K562 (cell line): ENCODE measurements around the gene TPX2. TPM values are rescaled to one million over a fixed set of nuclear protein-coding genes. Genes with fewer than 3 reads are reported as not detected.

Experiments
- ASH1L ChIP-seq: fragments of 450-650 bp; IDR thresholded peaks from 2 replicates; pipeline ENCODE4 v1.6.1; 2018; ENCODE audit warnings: borderline replicate concordance, mild to moderate bottlenecking, low read depth; ENCODE audit not compliant: partially characterized antibody
- CBFA2T2 ChIP-seq: fragments of 450-650 bp; conservative IDR thresholded peaks from 2 replicates; pipeline ENCODE4 v1.6.1; 2017; ENCODE audit warnings: mild to moderate bottlenecking
- ELF4 ChIP-seq: fragments of 450-650 bp; formaldehyde crosslinking; IDR thresholded peaks from 2 replicates; pipeline ENCODE4 v1.4.0; 2022; ENCODE audit warnings: missing genetic modification characterization
- FUS ChIP-seq: fragments of 200-400 bp; formaldehyde crosslinking; optimal IDR thresholded peaks from 2 replicates; pipeline ENCODE3; 2017; ENCODE audit warnings: low read depth, low read length
- GABPB1 ChIP-seq: sonication (generic); formaldehyde crosslinking; IDR thresholded peaks from 2 replicates; pipeline ENCODE4 v1.8.0; 2022; ENCODE audit warnings: mild to moderate bottlenecking, missing genetic modification reagents
- HIVEP1 ChIP-seq: fragments of 250-450 bp; sonication (Bioruptor Pico); IDR thresholded peaks from 2 replicates; pipeline ENCODE4 v1.4.0; 2020; ENCODE audit warnings: mild to moderate bottlenecking
- MAFF ChIP-seq: IDR thresholded peaks from 2 replicates; pipeline ENCODE4 v1.6.1; 2012; ENCODE audit warnings: low read length, improper control_type of control experiment
- NEUROD1 ChIP-seq: fragments of 150-350 bp; IDR thresholded peaks from 2 replicates; pipeline ENCODE4 v1.6.1; 2014; ENCODE audit warnings: borderline replicate concordance, low read length, low read depth; ENCODE audit not compliant: partially characterized antibody
- NR3C1 ChIP-seq: sonication (generic); formaldehyde crosslinking; IDR thresholded peaks from 2 replicates; pipeline ENCODE4 v1.8.1; 2022; ENCODE audit warnings: missing genetic modification reagents
- PHF20 ChIP-seq: fragments of 450-650 bp; IDR thresholded peaks from 2 replicates; pipeline ENCODE4 v1.6.1; 2018; ENCODE audit not compliant: partially characterized antibody
- POLR2B ChIP-seq: fragments of 450-650 bp; IDR thresholded peaks from 2 replicates; pipeline ENCODE4 v1.6.1; 2018; ENCODE audit warnings: low read depth; ENCODE audit not compliant: partially characterized antibody
- PTRF ChIP-seq: fragments of 450-650 bp; IDR thresholded peaks from 2 replicates; pipeline ENCODE4 v1.6.1; 2016; ENCODE audit warnings: mild to moderate bottlenecking, missing genetic modification characterization, missing compliant biosample characterization
- PYGO2 ChIP-seq: fragments of 450-650 bp; IDR thresholded peaks from 2 replicates; pipeline ENCODE4 v1.6.1; 2016; ENCODE audit warnings: mild to moderate bottlenecking, missing genetic modification characterization, moderate library complexity, missing compliant biosample characterization
- SMAD3 ChIP-seq: fragments of 450-650 bp; formaldehyde crosslinking; conservative IDR thresholded peaks from 2 replicates; pipeline ENCODE4 v1.4.0; 2020; ENCODE audit warnings: mild to moderate bottlenecking
- SMARCA4 ChIP-seq: fragments of 450-650 bp; IDR thresholded peaks from 2 replicates; pipeline ENCODE4 v1.6.1; 2016
- SPI1 ChIP-seq: IDR thresholded peaks from 2 replicates; pipeline ENCODE4 v1.6.1; 2011; ENCODE audit warnings: low read depth, low read length, control low read depth, borderline replicate concordance
- TCF3 ChIP-seq: sonication (generic); formaldehyde crosslinking; IDR thresholded peaks from 2 replicates; pipeline ENCODE4 v1.4.0; 2020; ENCODE audit warnings: mild to moderate bottlenecking, missing genetic modification reagents
- TCFL5 ChIP-seq: fragments of 250-450 bp; sonication (Bioruptor Pico); conservative IDR thresholded peaks from 2 replicates; pipeline ENCODE4 v1.6.1; 2021; ENCODE audit warnings: mild to moderate bottlenecking, moderate library complexity, matching md5 sums
- ZBTB17 ChIP-seq: fragments of 450-650 bp; formaldehyde crosslinking; IDR thresholded peaks from 2 replicates; pipeline ENCODE4 v1.4.0; 2020; ENCODE audit warnings: mild to moderate bottlenecking
- ZKSCAN8 ChIP-seq: fragments of 200-800 bp; sonication (Bioruptor generic); IDR thresholded peaks from 2 replicates; pipeline ENCODE4 v1.6.1; 2016; ENCODE audit warnings: missing genetic modification characterization, missing compliant biosample characterization
- ZNF224 ChIP-seq: sonication (generic); formaldehyde crosslinking; IDR thresholded peaks from 2 replicates; pipeline ENCODE4 v1.8.0; 2022; ENCODE audit warnings: mild to moderate bottlenecking, missing genetic modification reagents
- ZNF232 ChIP-seq: sonication (generic); formaldehyde crosslinking; IDR thresholded peaks from 2 replicates; pipeline ENCODE4 v1.8.0; 2022; ENCODE audit warnings: mild to moderate bottlenecking, missing genetic modification reagents
- ZNF512 ChIP-seq: IDR thresholded peaks from 2 replicates; pipeline ENCODE4 v1.6.1; 2016; ENCODE audit warnings: missing genetic modification characterization, missing compliant biosample characterization
- ZNF740 ChIP-seq, 3 experiments: fragments of 200-800 bp in 1 of 3; sonication (Bioruptor generic) in 1 of 3; sonication (generic) in 1 of 3; formaldehyde crosslinking in 1 of 3; IDR thresholded peaks; 2 replicates each; pipeline versions ENCODE4 v1.6.1 to v1.8.0; 2016 to 2022; ENCODE audit warnings: mild to moderate bottlenecking in 2 of 3, missing compliant biosample characterization in 2 of 3, missing genetic modification characterization in 2 of 3, missing genetic modification reagents in 1 of 3
- polyA plus RNA-seq, 8 experiments: library from polyadenylated mRNA; depleted of rRNA in 4 of 8; stranded (reverse) in 5 of 8; unstranded in 3 of 8; fragments of >200 nt; fragmentation: Nextera tagmentation in 2 of 8; fragmentation: Illumina TruSeq in 1 of 8; extraction: Ambion mirVana in 2 of 8; extraction: Trizol in 1 of 8; gene quantifications; 2 replicates each; pipeline versions ENCODE4 v1.2.1 to v1.2.3, GENCODE V29; 2011 to 2014; ENCODE audit warnings: inconsistent platforms in 1 of 8, missing spikeins in 1 of 8
- total RNA-seq, 7 experiments: library from RNA; depleted of rRNA in 6 of 7; stranded (reverse); fragments of >200 nt in 6 of 7; fragmentation: Illumina TruSeq in 2 of 7; extraction: Trizol in 2 of 7; gene quantifications; 2 replicates each; pipeline versions ENCODE4 v1.2.1 to v1.2.3, GENCODE V29; 2011 to 2021; ENCODE audit warnings: low replicate concordance in 1 of 7
- TF ChIP-seq, protein P1 (sequence below): IDR thresholded peaks from 2 replicates; pipeline ENCODE4 v1.6.1; 2011; ENCODE audit warnings: borderline replicate concordance, low read depth, mild to moderate bottlenecking, moderate library complexity, low read length; ENCODE audit not compliant: insufficient read depth, poor library complexity, severe bottlenecking

The TPX2 gene
- total and polyA plus RNA-seq, 9 of the 15 experiments (the other 6 are each of a cell fraction or from before 2014, with no cell fraction given): 48.0 to 241 (median 133) TPM

DNA sequence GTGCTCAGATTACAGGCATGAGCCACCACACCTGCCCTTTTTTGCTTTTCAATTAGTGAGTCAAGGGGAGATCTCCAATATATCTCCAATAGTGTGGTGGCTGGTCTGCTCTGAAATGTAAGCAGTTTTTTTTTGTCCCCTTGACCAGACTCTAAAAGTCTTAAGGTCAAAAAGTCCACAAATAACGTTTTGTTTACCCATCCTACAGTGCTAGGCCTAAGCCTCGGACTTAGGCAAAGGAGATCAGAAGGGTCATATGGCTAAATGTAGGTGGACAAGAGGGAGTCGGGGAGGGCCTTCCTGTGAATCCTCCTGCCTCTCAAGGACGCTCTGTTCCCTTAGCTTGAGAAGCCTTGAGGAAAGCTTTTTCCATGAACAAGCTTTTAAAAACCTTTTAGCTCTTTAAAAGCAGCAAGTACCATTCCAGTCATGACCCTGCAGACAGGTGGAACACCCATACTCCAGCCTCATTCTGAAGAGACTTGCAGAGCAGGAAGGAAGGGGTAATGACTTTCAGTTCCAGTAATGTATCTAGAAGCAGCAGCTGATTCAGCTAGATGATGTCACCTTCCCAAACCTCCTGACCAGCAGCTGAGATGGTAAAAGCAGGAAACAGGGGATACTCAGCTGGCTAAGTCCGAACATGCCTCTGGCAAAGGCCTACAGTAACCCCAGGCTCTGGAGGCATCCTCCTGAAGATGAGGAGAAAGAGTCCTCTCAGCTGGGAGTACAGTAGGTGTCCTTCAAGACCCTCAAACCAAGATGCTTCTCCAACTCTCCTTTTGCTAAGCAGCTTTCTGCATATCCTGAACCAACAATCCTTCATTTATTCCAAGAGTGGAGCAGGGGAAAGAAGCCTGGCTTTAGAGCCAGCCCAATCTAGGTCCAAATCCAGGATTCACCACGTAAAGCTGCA is 40.0 kb upstream of the TPX2 start (continued):
- TF ChIP-seq NEUROD1 (no peak), MAFF (no peak), PHF20 (no peak), ZNF232 (CRISPR knock-in tag) (no peak), GABPB1 (CRISPR knock-in tag) (no peak), FUS (no peak), SMARCA4 (peak; percentile 61; the same call in 1 of the 2 replicates), ASH1L (no peak), ZKSCAN8 (CRISPR knock-in tag) (peak; percentile 45; the same call in 1 of the 2 replicates), ZNF512 (tag) (no peak), ZBTB17 (CRISPR knock-in tag) (peak; percentile 39; the same call in 1 of the 2 replicates), CBFA2T2 (no peak), HIVEP1 (CRISPR knock-in tag) (no peak), PTRF (tag) (no peak), NR3C1 (CRISPR knock-in tag) (no peak), ELF4 (CRISPR knock-in tag) (no peak), SMAD3 (CRISPR knock-in tag) (no peak), TCF3 (CRISPR knock-in tag) (no peak), PYGO2 (tag) (no peak), ZNF740 (CRISPR knock-in tag; IDR thresholded peaks at IDR 0.05) (no peak), ZNF740 (tag; IDR thresholded peaks at IDR 0.05) (no peak), POLR2B (no peak), TCFL5 (no peak), ZNF224 (CRISPR knock-in tag) (no peak), SPI1 (no peak)
- TF ChIP-seq, protein P1, sequence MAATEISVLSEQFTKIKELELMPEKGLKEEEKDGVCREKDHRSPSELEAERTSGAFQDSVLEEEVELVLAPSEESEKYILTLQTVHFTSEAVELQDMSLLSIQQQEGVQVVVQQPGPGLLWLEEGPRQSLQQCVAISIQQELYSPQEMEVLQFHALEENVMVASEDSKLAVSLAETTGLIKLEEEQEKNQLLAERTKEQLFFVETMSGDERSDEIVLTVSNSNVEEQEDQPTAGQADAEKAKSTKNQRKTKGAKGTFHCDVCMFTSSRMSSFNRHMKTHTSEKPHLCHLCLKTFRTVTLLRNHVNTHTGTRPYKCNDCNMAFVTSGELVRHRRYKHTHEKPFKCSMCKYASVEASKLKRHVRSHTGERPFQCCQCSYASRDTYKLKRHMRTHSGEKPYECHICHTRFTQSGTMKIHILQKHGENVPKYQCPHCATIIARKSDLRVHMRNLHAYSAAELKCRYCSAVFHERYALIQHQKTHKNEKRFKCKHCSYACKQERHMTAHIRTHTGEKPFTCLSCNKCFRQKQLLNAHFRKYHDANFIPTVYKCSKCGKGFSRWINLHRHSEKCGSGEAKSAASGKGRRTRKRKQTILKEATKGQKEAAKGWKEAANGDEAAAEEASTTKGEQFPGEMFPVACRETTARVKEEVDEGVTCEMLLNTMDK: no peak
